Activated T-cell treated with anti-CD3 and anti-CD28 coated beads for 48 hours (primary cell): ENCODE data around the gene MAGT1.
"Not testable (repeated sequence)": the region's sequence is repeated elsewhere in the genome, so short reads cannot be mapped to it uniquely, and the experiment has no call there.

Experiments used
- DNase-seq: peaks from one replicate; pipeline ENCODE4 v3.0.0-alpha.2; 2020; ENCODE audit warnings: low read depth

The MAGT1 gene

GRCh38 chrX:77894921-77895886 lies at the start of gene MAGT1:
Gene MAGT1, minus strand, starts transcription at chrX:77895435. Its CDS starts 25 bp downstream, at chrX:77895410.
- DNase-seq: peak; percentile 81

GRCh38 chrX:77945031-77945430 lies 49.8 kb upstream of the MAGT1 start:
- not testable (repeated sequence) for DNase-seq

GRCh38 chrX:77938083-77938680 lies 42.9 kb upstream of the MAGT1 start:
- no peak for DNase-seq

GRCh38 chrX:77937291-77937690 lies 42.1 kb upstream of the MAGT1 start:
- no peak for DNase-seq

GRCh38 chrX:77936299-77936698 lies 41.1 kb upstream of the MAGT1 start:
- DNase-seq: no peak

- DNase-seq: no peak
Measured at GRCh38 chrX:77935886-77936285, 40.7 kb upstream of the MAGT1 start.

- DNase-seq: no peak
Measured at GRCh38 chrX:77930581-77930980, 35.3 kb upstream of the MAGT1 start.

- DNase-seq: no peak
Measured at GRCh38 chrX:77925764-77926163, 30.5 kb upstream of the MAGT1 start.

GRCh38 chrX:77924320-77924859 lies 29.2 kb upstream of the MAGT1 start:
- no peak for DNase-seq

GRCh38 chrX:77922787-77923186 lies 27.6 kb upstream of the MAGT1 start:
- DNase-seq: no peak

- DNase-seq: not testable (repeated sequence)
Measured at GRCh38 chrX:77919370-77919769, 24.1 kb upstream of the MAGT1 start.

GRCh38 chrX:77918568-77918967 lies 23.3 kb upstream of the MAGT1 start:
- DNase-seq: no peak

GRCh38 chrX:77917294-77917933 lies 22.2 kb upstream of the MAGT1 start:
- DNase-seq: no peak

GRCh38 chrX:77910108-77910840 lies 15.0 kb upstream of the MAGT1 start, which contains the start of gene ATP7A:
Gene ATP7A, plus strand, starts transcription at chrX:77910693. Its CDS starts 60,949 bp downstream, at chrX:77971642.
- peak; percentile 83 for DNase-seq

GRCh38 chrX:77901506-77901905 lies 6.3 kb upstream of the MAGT1 start:
- no peak for DNase-seq

- no peak for DNase-seq
Measured at GRCh38 chrX:77900688-77901087, 5.5 kb upstream of the MAGT1 start.

GRCh38 chrX:77899081-77899828 lies 4.0 kb upstream of the MAGT1 start, which contains the start of gene COX7B:
Gene COX7B, plus strand, starts transcription at chrX:77899468. Its CDS starts 86 bp downstream, at chrX:77899554.
- peak; percentile 29 for DNase-seq

- DNase-seq: no peak
Measured at GRCh38 chrX:77893713-77894112, 1.5 kb downstream of the MAGT1 start.

GRCh38 chrX:77892887-77893286 lies 2.3 kb downstream of the MAGT1 start:
- DNase-seq: no peak

GRCh38 chrX:77881418-77881817 lies 13.8 kb downstream of the MAGT1 start:
- not testable (repeated sequence) for DNase-seq

- DNase-seq: no peak
Measured at GRCh38 chrX:77875372-77875771, 19.9 kb downstream of the MAGT1 start.
